ENCODE measurements around the gene ATP11A.
"Not testable (repeated sequence)": the region's sequence is repeated elsewhere in the genome, so short reads cannot be mapped to it uniquely, and the experiment has no call there.

The ATP11A gene

DNA sequence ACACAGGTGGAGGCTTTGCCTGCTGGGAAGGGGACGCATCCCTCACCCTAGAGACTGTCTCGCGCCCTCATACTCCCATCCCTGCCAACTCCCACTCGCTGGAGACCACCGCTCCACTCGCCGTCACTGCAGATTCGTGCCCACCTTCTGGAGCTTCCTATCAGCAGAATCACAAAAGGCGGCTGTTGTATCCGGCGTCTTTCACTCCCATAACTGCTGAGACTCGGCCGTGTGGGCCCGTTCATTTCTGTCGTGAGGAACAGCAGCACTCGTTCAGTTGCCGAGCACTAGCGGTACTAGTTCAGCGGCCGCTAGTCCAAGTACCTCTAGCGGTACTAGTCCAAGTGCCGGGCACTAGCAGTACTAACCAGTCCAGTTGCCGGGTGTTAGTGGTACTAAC is 154.6 kb downstream of the ATP11A start:
- no peak for DNase-seq

DNA sequence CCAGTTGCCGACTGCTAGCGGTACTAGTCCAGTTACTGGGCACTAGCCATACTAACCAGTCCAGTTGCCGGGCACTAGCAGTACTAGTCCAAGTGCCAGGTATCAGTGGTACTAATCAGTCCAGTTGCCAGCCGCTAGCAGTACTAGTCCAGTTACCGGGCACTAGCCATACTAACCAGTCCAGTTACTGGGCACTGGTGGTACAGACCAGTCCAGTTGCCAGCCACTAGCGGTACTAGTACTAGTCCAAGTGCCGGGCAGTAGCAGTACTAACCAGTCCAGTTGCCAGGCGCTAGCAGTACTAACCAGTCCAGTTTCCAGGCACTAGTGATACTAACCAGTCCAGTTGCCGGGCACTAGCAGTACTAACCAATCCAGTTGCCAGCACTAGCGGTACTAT is 155.0 kb downstream of the ATP11A start:
- DNase-seq = no peak

DNA sequence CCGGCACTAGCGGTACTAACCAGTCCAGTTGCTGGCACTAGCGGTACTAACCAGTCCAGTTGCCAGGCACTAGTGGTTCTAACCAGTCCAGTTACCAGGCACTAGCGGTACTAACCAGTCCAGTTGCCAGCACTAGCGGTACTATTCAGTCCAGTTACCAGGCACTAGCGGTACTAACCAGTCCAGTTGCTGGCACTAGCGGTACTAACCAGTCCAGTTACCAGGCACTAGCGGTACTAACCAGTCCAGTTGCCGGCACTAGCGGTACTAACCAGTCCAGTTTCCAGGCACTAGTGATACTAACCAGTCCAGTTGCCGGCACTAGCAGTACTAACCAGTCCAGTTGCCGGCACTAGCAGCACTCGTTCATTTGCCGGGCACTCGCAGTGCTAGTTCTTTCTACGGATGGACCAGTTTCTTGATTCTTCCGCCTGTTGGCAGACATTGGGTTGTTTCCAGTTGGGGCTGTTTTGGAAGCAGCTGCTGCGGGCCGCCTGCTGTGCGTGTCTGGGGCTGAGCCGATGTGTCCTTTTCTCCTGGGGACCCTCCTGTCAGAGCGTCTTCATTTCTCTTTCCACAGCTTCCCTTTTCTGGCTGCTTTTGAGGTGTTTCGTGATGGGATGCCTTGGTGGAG is 155.8 kb downstream of the ATP11A start:
- no peak for DNase-seq

DNA sequence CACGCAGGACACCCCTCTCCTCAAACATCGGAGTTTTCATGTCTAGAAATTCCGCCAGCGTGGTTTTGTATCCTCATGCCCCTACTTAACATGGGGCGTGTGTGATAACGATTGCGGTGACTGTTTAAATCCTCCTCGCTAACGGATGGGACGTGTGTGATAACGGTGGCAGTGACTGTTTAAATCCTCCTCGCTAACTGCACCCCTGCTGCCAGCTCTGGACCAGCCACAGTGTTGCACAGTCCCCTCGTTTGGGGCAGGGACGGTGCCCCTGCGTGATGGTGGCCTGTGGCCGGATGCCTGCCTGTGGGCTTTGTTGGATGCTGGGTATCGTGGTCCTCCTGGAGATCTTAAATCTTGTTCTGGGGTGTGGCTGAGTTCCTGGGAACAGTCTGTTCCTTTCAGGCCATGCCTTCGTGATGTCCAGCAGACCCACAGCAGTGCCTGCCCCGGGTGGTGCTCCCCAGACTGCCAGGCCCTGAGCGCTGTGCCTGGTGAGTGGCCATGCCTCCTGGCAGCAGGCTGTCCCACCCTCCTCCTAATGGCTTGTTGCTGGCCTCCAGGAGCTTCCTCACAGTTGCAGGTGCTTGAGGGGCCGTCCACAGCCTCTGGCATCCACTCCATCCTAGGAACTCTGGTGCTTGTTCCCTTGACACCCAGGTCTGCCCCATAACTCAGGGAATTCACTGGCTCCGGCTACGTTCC is 156.7 kb downstream of the ATP11A start:
- no peak for DNase-seq

DNA sequence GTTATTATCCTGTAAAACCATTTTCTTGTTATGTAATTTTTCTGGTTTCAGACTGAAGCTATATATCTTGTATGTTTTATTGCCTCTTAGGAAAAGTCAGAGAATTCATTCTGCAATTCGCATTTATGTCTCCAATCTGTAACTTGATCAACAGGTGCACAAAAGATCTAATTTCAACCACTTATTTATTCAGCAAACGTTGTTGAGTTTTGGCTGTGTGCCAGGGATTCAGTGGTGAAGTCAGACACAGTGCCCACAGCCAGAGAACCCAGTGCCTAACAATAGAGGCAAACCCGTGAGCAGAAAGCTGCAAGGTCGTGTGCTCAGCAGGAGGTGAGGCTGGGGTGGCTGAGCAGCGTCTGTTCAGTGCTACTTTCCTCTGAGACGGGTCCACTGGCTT is 159.7 kb downstream of the ATP11A start:
- DNase-seq = peak; percentile 99

DNA sequence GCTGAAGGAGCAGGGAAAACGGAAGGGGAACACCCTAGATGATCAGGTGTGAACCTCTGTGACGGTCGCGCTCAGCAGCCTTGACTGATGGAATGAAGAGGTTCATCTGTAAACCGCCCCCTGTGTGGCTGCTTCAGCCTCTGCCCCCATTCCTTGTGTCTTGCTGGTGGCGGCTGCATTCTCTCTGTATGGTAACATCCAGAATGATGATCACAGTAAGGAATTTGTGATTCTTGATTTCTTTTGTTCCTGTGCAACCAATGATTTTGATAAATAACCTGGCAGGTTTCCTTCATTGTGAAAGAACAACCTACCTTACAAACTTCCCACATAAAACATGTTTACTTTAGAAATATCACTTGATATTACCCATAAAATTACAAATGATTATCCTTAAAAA is 160.4 kb downstream of the ATP11A start:
- DNase-seq = no peak

DNA sequence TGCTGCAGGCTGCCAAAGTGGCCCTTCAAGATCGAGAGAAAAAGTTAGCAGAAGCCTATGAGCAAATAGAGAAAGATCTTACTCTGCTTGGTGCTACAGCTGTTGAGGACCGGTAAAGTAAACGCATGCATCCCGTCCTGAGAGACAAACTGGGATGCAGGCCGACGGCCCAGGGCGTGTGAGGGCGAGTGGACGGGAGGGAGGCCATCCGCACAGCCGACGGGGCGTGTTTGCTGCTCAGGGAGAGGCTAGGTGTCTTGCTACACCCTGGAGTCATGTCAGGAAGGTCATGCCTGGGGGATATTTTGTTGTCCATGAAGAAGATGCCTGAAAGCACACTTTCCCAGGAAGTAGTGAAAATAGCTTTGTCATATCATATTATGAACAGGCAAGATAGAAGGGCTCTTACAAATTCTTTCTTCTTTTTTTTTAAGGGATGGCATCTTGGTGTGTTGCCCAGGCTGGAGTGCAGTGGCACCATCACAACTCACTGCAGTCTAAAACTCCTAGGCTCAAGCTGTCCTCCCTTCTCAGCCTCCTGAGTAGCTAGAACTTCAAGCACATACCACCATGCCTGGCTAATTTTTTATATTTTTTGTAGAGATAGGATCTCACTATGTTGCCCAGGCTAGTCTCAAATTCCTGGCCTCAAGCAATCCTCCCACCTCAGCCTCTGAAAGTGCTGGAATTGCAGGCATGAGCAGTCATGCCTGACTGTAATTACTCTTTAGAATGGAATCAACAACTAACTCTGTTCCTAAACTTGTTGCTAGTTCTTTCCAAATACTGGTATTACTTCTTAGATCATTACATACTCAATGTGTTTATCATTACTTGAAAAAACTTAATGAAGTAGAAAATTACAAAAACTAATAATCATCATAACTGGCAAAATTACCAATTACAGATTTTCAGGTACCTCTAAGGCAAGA is 161.5 kb downstream of the ATP11A start:
- no peak for DNase-seq

DNA sequence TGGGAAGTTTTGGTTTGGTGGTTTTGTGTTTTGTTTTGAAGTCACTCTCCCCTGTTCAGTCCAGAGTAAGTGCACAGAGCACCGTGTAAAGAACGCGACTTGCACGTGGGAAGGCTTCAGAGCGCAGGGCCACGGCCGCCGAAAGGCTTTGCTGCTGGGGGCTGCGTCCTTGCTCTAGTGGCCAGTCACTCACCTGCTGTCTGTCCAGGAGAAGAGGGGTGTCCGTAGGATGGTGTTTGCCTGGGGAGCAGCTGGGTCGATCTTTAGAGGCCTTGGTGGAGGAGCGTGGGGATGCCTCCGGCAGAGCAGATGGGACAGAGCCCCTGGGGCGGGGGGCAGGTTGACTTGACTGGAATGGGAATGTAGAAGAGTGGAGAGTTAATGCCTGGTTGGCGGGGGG is 162.6 kb downstream of the ATP11A start:
- no peak for DNase-seq

DNA sequence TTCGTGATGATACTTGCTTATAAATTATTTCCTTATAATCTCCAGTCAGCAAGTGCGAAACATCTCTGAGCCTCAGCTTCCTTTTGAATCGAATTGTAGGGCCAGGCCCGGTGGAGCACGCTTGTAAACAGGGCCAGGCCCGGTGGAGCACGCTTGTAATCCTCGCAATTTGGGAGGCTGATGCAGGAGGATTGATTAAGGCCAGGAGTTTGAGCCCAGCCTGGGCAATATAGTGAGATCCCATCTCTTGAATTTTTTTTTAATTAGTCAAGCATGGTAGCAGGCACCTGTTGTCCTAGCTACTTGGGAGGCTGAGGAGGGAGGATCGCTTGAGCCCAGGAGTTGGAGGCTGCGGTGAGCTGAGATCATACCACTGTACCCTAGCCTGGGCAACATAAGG is 163.0 kb downstream of the ATP11A start:
- no peak for DNase-seq

DNA sequence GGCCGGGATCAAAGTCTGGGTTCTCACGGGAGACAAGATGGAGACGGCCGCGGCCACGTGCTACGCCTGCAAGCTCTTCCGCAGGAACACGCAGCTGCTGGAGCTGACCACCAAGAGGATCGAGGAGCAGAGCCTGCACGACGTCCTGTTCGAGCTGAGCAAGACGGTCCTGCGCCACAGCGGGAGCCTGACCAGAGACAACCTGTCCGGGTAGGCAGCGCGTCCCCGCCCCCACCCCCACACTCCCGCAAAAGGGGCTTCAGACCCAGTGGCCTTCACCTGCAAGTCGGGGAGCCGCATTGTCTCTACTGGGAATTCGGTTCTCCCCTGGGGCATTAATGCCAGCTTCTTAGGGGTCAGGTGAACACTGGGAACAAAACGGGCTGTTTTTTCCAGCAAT is 164.5 kb downstream of the ATP11A start:
- no peak for DNase-seq

DNA sequence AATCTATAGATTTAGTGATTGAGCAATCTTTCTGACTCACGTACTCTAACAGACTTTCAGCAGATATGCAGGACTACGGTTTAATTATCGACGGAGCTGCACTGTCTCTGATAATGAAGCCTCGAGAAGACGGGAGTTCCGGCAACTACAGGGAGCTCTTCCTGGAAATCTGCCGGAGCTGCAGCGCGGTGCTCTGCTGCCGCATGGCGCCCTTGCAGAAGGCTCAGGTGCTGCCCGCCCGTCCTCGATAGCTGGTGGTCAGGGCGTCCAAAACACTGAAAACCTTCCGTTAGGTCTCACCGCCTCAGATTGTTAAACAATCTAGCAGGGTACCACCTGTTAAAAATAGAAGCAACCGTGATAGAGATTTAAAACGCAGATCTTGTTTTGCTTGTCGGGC is 166.0 kb downstream of the ATP11A start:
- no peak for DNase-seq

DNA sequence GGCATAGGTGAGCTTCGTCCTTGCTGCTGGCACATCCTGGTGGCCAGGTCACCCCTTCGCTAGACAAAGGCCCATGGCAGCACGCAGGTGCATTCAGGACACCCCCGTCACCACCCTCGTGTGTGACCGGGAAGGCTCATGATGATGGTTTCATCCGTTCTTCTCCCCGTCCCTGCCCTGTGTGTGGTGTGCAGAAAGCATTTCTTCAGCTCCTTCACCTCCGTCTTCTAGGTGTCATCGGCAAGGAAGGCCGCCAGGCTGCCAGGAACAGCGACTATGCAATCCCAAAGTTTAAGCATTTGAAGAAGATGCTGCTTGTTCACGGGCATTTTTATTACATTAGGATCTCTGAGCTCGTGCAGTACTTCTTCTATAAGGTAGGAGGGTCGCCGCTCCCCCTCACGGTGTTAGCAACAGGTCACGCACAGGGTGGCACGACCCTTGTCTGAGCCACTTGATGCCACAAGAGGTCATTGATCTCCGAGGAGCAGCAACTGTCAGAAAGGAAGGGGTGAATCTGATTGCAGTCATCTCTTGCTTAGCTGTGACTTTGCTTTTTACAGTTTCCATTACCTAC is 168.2 kb downstream of the ATP11A start:
- DNase-seq = no peak

DNA sequence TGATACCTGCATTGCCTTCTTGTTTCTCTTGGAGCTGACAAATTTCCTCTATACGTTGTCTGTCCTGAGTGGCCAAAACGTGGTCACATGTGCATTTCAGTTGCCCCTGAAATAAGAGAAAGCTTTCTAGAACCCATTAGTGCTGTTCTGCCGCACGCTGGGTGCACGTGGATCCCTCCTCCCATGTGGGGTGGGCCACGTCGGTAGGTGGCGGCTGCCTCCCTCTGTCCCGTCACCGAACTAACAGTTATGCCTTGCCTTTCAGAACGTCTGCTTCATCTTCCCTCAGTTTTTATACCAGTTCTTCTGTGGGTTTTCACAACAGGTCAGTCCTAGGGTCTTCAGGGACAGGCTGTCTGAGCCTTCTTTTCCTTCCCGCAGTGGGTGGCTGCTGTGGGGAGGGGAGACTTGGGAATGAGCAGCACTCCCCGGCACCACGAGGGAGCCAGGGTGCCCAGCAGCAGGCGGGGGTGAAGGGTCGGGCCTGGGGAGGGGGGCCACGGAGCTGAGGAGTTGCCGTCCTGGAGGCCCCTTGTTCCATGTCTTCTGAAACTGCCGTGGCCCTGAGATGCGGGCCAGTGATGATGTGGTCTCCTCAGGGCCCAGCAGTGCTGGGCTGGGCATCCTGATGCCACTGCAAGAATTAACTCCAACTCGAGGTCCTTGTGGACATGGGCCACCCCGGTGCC is 169.4 kb downstream of the ATP11A start:
- DNase-seq = no peak

DNA sequence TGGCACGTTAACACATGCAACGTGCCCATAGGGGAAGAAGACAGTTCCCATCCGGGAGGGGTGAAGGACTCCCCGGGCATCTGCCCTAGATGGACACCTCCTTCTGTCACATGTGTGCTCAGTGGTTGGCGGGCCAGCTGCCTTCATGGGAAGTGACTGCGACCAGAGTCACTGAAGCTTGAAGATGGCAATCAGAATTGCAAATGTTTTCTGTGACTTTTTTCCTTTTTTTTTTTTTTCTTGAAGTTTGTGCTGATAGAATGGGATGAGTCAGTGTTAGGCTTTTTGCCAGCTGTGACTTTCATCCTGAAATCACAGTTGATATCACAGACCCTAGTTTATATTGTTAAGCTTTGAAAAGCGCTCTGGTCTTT is 170.0 kb downstream of the ATP11A start:
- DNase-seq = no peak

DNA sequence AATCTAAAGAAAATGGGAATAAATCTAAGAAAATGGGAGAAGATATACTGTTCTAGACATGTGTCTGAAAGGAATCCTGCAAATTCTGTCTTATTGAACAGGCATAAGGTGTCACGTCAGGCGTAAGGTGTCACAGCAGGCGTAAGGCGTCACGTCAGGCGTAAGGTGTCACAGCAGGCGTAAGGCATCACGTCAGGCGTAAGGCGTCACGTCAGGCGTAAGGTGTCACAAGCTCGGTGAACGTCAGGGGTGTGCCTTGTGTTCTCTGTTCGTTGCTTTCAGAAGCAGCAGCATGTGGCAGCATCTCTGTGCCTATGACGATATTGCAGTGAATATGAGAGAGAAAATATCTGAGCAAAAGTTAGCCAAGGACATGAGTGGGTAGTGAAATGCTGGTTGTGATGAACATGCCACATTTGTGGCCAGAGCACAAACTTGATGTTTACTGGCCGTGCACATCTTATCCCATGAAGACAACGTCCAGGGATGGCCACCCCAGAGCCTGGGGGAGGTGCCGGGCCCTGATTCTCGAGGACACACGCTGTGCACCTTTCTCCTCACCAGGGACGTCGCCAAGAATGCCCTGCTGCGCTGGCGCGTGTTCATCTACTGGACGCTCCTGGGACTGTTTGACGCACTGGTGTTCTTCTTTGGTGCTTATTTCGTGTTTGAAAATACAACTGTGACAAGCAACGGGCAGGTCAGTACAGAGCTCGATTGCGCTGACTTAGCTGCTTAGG is 172.2 kb downstream of the ATP11A start:
- no peak for DNase-seq

DNA sequence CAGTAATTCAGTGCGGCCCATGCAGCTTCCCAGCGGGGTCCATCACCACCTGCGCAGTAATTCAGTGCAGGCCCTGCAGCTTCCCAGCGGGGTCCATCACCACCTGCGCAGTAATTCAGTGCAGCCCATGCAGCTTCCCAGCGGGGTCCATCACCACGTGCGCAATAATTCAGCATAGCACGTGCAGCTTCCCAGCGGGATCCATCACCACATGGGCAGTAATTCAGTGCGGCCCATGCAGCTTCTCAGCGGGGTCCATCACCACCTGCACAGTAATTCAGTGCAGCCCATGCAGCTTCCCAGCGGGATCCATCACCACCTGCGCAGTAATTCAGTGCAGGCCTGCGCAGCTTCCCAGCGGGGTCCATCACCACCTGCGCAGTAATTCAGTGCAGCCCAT is 173.5 kb downstream of the ATP11A start:
- DNase-seq = not testable (repeated sequence)

DNA sequence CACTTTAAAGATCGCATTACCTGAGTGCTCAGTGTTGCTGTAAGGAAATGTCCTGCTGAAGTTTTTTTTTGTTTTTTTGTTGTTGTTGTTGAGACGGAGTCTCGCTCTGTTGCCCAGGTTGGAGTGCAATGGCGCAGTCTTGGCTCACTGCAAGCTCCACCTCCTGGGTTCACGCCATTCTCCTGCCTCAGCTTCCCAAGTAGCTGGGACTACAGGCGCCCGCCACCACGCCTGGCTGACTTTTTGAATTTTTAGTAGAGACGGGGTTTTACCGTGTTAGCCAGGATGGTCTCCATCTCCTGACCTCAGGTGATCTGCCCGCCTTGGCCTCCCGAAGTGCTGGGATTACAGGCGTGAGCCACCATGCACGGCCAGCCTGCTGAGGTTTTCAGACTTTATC is 175.6 kb downstream of the ATP11A start:
- DNase-seq = not testable (repeated sequence)

DNA sequence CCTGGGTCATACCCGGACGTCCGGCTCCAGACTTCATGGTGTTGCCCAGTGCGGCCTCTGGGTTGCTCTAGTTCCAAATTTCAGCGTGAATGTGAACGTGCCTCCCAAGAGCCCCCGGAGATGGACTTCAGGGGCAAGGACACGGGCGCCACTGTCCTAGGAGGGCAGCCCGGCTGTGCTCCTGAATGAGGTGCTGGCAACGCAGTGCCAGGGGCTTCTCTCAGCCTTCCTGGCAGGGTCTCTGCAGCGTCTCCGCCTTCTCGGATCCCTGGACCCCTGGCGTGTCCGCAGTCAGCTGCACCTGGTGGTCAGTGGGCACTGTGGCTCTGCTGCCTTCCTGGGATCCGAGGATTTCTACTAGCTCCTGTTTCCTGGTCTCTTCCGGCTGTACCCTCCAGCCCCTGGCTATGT is 177.5 kb downstream of the ATP11A start:
- no peak for DNase-seq

DNA sequence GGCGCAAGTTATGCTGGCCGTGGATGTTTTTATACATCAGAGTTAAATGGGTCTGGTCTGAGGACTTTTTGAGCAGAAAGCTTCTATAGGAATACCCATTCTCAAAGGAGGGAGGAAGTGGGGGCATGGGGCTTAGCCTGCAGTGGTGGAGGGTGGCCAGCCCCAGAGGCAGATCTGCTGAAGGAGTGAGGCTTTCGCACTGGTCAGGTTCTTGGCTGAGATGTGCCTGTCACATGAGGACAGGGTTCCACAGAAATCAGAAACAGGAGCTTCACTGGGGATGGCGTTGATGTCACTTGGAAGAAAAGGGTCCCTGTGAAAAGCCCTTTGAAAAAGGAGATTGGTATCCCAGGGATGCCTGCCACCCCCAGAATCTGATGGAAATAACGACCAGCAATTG is 178.5 kb downstream of the ATP11A start:
- DNase-seq = no peak

DNA sequence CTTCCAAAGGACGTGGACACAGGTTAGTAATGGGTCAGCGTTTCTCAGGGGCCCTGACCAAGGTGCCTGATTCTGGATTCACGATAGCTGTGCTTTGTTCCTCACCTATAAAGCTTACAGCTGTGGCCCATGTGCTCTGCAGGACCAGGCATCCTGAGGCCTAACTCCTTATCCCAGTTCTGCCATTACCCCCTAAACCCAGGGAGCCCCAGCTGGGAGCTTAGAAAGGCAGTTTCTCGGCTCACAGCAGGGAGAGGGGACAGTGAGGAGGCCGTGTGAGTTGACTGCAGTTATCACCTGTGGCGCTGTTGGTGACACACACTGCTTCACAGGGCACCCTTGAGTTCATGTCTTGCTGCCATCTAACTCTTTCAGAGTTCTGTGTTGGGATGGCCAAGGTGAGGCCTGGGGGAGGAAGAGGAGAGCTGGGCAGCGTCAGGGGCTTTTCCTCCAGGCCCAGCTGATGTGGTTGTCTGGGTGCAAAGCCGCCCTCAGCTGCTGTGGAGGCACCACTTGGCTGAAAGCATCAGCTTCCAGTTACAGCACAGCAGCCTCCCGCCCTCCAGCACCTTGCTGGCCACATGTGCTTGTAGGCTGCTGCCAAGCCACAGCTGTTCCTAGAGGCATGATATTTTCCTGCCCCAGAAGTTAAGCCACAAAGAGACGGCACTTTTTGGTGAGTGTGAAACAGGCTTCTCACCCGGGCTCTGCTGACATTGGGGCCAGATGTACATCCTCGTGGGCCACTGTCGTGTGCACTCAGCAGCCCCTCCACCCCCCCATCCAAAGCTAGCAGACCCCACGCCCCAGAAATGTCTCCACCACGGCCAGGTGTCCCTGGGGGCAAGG is 179.6 kb downstream of the ATP11A start:
- DNase-seq = no peak

DNA sequence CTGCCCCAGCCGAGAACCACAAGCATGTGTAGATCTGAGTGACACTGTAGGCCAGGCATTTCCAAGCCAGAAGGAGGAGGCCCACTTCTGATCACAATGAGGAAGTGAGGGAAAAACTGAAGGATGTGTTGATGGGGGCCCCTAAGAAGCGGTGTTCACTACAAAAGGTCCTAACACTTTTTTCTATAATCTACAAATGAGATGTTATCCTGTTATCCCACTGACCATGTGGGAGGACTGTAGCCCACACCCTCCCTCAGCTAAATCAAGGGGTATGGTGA is 180.2 kb downstream of the ATP11A start:
- no peak for DNase-seq
